GM12891 (cell line): ENCODE results near the gene KCNAB2.

ENCODE experiments used
- PAX5 ChIP-seq: IDR thresholded peaks from 2 replicates; pipeline ENCODE4 v1.6.1; 2011; ENCODE audit warnings: low read length, moderate library complexity, mild to moderate bottlenecking; ENCODE audit not compliant: insufficient read depth, severe bottlenecking
- POLR2A ChIP-seq: IDR thresholded peaks from 2 replicates; pipeline ENCODE4 v1.6.1; 2011; ENCODE audit warnings: low read depth, low read length, control low read depth
- POLR2AphosphoS5 ChIP-seq: IDR thresholded peaks from 2 replicates; pipeline ENCODE4 v1.6.1; 2011; ENCODE audit warnings: low read depth, low read length, control low read depth
- POU2F2 ChIP-seq: IDR thresholded peaks from 2 replicates; pipeline ENCODE4 v1.6.1; 2011; ENCODE audit warnings: low read depth, mild to moderate bottlenecking, control low read depth, low read length, moderate library complexity
- SPI1 ChIP-seq: IDR thresholded peaks from 2 replicates; pipeline ENCODE4 v1.6.1; 2011; ENCODE audit warnings: low read depth, low read length, control low read depth
- TAF1 ChIP-seq: IDR thresholded peaks from 2 replicates; pipeline ENCODE4 v1.6.1; 2011; ENCODE audit warnings: low read depth, low read length, control low read depth

- TF ChIP-seq POLR2A (no peak), POU2F2 (no peak), POLR2AphosphoS5 (no peak), TAF1 (no peak), PAX5 (no peak), SPI1 (no peak)
Observed at GRCh38 chr1:6071219-6071618, 25.5 kb downstream of the KCNAB2 start.
